HG02870 (cell line): ENCODE results near the gene ERFL.
"Not testable (repeated sequence)": the region's sequence is repeated elsewhere in the genome, so short reads cannot be mapped to it uniquely, and the experiment has no call there.

ENCODE experiments used
- ATAC-seq: cut with Tn5 transposase; IDR thresholded peaks from one replicate; pipeline ENCODE4 v1.9.1; 2021; ENCODE audit warnings: mild to moderate bottlenecking, moderate library complexity; ENCODE audit not compliant: unreplicated experiment

The ERFL gene

DNA sequence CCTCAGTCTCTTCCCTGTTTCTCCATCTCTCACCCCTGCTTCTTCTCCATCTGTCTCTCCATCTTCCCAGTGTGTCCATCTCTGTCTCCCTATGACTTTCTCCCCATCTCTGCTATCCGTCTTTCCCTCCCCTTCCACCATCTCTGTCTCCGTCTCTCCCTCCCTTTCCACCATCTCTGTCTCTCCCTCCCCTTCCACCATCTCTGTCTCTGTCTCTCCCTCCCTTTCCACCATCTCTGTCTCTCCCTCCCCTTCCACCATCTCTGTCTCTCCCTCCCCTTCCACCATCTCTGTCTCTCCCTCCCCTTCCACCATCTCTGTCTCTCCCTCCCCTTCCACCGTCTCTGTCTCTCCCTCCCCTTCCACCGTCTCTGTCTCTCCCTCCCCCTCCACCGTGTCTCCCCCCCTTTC lies 13.8 kb downstream of the ERFL start:
- ATAC-seq: not testable (repeated sequence)

DNA sequence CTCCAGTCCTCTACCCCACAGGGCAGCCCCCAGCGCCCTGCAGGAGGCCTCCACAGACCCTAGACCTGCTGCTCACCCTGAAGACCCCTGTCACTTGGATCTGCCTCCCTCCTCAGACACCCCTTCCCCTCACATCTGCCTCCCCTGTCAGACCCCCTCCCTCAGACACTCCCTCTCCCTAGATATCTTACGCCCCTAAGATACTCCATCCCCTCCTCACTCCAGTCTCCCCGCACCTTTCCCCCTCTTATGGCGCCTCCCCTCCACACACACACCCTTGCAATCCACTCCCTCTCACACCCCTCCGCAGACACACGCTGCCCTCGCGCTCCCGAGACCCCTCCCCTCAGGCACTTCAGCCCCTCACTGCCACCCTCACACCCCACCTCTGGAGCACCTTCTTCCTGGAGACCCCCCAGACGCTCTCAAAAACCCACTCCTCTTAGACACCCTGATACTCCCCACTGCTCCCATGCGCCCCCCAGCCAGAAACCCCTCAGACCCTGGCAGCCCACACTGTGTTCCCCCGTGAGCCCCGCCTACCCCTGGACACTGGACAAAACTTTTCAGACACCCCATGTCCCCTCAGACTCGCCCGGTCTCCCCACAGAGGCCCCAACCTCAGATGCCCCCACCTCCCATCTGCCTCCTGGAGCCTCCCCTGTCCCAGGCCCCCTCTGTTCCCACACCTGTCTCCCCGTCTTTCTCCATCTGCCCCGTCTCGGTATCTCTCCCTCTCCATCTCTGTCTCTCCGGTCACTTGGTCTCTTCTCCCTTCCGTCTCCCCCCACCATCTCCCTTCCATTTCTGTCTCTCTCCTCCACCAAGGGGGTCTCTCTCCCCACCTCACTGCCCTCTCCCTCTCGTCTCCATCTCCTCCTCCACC lies 14.5 kb downstream of the ERFL start:
- no peak for ATAC-seq

DNA sequence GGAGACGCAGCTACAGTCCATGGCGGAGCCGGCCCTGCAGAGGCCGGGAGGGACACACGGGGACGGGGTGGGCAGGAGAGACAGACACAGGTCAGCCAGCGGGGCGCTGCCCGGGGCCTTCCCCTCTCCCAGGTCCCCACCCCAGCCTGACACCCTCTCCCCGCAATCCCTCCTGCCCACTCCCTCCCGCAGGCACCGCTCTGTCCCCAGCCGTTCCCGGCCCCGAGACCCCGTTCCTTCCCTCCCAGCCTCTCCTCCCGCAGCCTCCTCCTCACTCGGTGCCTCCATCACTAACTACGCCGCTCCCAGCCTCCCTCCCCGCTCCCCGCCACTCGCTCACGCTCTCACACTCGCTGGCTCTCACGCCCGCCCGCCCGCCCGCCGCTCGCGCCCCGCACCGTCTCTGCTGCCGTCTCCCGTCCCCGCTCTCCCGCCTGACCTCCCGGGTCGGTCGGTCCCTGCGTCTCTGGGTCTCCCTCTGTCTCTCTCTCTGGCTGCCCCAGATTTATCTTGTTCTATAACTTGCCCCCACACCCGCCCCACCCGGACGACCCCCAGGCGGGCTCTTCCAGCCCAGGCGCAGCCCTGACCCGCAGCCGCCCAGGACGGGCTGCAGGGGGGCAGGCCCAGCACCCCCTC lies 15.2 kb downstream of the ERFL start:
- no peak for ATAC-seq

DNA sequence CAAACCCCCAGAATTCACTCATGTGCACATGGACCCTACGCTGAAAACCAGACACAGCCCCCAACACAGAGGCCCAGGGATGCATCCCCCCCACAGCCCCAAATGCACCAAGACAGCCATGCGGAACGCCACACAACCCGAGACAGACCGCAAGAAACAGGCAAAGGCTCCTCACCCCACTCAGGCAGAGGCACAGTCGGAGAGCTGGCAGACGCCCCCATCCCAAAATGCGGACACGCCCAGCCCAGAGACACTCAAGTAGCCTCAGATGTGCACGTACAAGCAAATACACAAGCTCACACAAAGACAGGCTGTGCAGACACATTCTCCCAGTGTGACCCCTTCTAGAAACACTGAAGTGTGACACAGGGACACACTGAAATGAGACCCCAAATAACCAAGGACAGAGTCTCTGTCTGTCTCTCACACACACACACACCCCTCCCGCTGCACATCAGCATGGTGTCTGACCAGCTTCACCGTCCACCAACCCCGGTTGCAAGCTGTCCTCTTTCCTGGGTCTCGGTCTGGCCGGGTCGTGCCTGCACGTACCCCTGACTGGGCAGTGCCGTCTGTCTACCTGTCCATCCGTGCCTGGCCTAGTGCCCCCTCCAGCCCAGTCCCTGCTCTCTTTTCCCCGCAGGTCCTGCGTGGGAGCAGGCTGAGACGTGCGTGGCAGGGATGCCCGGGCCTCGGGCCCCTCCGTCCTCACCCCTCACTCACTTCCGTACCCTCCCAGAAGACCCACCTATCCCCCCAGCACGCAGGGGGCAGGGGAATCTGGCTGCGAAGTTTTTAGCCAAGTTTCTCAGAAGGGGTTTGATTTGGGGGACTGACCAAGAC lies 16.1 kb downstream of the ERFL start:
- ATAC-seq: no peak

DNA sequence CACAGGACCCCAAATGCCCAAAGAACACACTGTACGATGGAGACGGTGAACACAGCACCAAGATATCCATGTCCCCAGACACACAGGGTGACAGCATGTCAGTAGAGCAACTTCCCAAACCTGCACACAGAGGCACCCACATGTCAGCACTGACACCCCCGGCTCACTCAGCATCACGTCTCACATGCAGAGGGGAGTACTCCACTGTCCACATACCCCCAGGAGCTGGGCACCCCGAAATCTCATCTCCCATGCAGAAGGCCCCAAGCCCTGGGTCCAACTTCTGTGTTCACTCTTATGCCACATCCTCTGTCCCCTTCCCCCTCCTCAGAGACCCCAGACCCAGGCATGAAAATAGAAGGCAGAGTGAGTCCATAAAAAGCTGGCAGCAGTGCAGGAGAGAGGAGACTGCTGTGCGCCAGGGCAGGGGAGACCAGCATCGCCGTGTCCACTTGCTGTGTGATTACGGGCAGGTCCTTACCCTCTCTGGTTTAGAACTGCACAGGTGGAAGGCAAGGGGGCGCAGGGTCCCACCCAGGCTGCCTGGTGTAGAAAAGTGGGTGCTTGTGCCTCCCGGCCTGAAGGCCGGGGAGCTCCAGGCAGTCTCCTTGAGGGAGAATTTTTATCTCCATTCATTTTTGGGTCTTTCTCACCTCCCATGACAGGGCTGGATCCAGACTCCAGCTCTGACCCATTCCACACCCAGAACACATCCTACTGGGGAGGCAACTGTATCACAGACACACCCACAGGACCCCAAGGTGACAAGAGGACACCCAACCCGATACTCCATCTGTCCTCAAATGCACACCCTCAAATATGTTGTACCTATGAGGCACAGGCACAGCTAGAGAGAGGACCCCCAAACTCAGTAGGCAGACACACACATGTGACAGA lies 17.0 kb downstream of the ERFL start:
- ATAC-seq: no peak

GRCh38 chr19:41910240-41910991 lies 17.8 kb downstream of the ERFL start:
- no peak for ATAC-seq

- ATAC-seq: no peak
Observed at GRCh38 chr19:41909706-41910105, 18.5 kb downstream of the ERFL start.

- no peak for ATAC-seq
Observed at GRCh38 chr19:41908724-41909464, 19.4 kb downstream of the ERFL start.

- no peak for ATAC-seq
Observed at GRCh38 chr19:41907994-41908615, 20.1 kb downstream of the ERFL start.

DNA sequence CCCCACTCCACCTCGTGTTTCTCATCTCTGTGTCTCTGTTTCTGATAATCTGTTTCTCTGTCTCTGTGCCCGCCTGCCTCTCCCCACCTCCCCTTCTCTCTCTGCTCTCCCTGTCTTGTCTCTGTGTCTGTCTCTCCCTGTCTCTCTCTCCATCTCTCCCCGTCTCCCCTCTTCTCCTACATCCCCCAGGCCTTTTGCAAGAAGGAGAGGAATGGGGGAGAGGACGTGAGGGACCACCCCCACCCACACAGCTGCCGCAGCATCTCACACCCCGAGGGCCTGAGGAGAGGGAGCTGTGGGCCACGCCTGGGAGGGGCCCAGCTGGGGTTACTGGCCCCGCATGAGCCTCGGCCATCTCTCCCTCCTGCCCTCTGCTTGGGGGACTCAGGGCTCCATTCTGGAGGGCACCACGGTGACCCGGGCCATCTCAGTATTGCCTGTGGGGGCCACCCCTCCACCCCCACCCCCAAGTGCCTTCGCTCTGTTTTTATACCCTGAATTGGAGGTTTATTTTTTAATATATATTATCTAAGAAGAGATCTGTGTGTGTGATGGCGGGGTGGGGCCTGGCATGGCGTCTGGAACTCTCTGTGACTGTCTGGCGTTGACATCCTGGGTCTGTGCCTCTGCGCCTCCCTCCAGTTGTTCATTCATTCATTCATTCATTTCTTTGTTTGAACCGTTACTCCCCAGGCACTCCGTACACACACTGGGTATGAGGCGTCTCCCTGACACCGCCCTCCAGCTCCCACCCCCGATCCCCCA lies 21.2 kb downstream of the ERFL start:
- ATAC-seq: no peak

- no peak for ATAC-seq
Observed at GRCh38 chr19:41906271-41906670, 22.0 kb downstream of the ERFL start.

DNA sequence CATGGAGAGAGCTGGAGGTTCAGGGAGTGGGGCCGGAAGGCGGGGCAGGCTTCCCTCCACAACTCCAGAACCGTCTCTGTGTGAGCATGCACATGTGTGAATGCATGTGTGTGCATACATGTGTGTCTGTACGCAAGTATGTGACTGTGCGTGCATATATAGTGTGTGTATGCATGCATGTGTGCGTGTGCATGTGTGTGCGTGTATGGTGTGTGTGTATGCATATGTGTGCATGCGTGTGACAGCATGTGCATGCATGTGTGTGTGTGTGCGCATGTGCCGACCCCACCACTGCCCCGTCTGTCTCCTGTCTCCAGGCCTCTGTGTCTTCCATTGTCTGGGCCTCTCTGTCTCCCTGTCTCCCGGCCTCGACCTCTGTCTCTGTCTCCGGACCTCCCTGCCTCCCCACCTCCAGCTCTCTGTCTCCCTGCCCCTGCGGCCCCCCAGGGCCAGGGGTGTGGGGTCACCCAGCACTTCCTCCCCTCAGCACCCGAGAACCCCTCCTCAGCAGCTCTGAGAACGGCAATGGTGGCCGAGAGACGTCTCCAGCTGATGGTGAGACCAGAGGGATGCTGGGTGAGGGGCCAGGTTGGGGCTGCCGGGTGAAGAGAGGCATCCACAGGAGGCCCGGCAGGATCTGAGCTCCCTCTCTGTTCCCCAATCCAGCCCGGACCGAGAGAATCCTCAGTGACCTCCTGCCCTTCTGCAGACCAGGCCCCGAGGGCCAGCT lies 22.8 kb downstream of the ERFL start:
- ATAC-seq: no peak

DNA sequence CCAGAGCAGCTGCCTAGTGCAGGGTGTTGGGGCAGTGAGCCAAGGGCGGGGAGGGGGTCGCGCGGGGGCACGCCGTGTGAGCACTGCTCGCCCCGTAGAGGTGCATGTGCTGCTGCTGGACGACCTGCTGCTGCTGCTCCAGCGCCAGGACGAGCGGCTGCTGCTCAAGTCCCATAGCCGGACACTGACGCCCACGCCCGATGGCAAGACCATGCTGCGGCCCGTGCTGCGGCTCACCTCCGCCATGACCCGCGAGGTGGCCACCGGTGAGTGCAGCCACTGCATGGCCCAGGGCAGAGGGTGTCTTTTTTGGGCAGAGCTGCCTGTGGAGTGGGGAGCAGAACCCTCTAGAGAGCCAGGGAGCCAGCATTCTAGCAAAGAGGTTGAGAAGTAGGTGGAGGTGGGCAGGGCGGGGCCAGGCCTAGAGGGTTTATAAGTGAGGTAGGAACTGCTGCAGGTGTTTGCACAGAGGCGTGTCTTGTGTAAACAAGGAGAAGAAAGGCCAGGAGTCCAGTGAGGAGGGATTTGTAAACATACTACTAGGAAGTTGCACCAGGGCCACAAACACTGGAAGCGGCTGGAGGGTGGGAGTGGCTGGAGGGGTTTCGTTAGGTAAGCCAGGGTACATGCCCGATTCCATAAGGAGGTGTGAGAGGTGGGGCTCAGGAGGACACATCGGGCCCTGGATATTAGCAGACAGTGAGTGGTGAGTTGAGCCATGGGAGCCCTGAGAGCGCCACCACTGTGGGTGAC lies 24.0 kb downstream of the ERFL start:
- ATAC-seq: no peak

DNA sequence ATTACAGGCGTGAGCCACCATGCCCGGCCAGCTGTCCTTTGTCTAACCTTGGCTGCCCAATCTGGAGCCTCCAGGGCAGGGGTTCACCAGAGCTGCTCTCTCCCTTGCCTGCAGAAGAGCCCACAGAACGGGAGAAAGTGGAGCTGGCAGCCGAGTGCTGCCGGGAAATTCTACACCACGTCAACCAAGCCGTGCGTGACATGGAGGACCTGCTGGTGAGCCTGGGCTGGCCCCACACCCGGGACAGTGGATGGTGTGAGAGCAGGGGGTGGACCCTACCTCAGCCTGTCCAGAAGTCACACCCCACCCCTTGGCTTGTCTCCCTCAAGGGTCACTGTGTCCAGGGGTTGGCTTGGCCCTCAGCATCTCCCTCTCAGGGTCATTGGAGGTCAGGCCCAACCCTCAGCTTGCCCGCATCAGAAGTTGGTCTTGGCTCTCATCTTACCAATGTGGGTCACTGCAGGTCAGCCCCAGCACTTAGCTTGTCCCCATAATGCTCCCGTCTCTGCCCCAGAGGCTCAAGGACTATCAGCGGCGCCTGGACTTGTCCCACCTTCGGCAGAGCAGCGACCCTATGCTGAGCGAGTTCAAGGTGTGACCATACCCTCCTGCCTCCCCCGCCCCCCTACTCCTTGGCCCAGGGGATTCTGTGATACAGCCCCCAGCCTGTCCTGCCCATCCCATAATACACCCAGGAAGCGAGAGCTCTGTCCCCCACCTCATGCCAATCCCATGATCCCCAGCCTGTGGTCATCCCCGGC lies 24.9 kb downstream of the ERFL start:
- ATAC-seq: no peak

DNA sequence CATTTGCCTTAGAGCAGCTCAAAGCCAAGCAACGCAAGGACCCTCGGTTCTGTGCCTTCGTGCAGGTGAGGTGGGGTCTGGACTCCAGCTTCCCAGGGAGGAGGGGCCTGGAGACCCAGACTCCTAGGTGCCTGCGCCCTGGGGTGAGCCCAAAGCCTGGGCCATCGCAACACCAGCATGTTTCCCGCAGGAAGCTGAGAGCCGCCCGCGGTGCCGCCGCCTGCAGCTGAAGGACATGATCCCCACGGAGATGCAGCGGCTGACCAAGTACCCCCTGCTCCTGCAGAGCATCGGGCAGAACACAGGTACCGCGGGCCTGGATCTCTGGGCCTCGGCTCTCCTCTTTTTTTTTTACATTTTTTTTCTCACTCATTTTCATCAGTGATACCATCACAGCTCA lies 25.7 kb downstream of the ERFL start:
- ATAC-seq: no peak
